Placental pericyte (primary cell): ENCODE measurements around the gene TRPV4. TPM values are rescaled to one million over a fixed set of nuclear protein-coding genes. Genes with fewer than 3 reads are reported as not detected.

Experiments used
- small RNA-seq: library from RNA; depleted of rRNA; stranded (forward); fragments of <200 nt; gene quantifications from one replicate; pipeline ENCODE3, GENCODE V24; 2012; ENCODE audit warnings: low replicate concordance
- total RNA-seq: library from RNA; depleted of rRNA; stranded (reverse); fragments of >200 nt; gene quantifications from 2 replicates; pipeline ENCODE4 v1.2.3, GENCODE V29; 2012

Gene TRPV4
- total RNA-seq: 0.44 and 0.57 TPM in 2 replicates

DNA sequence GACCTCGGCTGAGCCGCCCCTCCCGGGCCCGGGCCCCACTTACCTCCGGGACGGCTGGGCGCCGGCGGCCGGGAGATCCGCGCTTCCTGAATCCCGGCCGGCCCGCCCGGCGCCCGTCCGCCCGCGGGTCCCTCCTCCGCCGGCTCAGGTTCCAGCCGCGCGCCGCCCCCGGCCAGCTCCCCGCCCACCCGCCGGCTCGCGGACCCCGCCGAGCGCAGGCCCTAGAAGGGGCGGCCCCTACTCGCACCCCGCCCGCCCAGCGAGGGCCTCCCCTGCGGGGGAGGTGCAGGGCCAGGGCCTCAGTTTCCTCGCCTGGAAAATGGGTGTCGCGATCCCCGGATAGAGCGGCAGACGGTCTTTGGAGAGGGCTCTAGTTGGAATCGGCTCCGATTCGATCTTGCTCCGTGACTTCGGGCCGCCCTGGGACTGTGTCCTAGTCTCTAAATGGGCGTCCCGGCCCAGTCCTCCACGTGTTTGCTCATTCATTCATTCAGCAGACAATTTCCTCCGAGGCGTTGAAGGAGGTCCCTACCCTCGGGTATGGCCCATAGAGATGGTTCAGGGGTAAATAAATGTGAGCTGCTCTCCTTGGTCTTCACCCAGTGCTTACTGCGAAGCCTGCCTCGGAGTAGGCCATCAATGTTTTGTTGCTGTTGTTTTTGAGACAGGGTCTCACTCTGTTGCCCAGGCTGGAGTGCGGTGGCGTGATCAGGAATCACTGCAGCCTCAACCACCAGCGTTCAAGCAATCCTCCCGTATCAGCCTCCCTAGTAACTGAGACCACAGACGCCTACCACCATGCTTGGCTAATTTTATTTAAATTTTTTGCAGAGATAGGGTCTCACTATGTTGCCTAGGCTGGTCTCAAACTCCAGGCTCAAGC is at the start of gene TRPV4:
TRPV4 (minus strand) TSS at position 92 of the 883 bp plus-strand sequence. CDS start 18,602 bp downstream, outside the sequence.

DNA sequence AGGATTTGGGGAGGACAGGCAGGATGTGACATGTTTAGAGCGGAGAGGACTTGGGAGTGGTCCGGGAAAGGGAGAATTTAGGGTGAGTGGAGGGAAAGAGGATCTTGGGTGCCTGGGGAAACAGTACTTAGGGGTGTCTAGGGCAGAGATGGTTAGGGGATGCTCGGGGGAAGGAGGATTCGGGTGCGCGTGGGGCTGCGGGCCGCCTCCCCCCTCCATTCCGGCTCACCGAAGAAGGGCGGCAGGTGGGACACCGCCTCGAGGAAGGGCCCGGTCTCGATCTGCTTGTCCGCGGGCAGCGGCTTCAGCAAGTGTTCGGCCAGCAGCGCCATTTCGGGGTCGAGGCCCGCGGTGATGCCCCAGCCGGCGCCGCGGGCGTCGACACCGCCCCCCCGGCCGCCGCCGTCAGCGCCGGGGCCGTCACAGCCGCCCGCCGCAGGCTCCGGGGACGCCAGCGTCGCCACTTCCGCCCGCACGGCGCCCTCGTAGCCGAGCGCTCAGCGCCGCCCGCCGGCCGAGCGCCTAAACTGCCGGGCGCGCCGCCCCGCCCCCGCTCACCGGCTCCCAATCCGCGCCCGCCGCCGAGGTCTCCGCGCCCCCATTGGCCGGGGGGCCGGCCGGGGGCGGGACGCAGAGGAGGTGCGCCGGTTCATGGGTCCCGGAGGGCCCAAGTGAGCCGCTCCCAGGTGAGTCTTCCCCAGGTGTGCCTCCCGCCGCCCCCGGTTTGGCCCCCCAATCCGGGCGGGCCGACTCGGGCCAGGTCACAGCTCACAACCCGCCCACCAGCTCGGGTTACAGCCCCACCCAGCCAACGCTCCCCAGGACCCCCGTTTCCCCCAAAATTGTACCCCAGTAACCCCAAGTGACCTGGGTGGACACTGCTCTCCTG is 47.1 kb upstream of the TRPV4 start, which contains the start of gene GLTP:
GLTP (minus strand) TSS at position 499 of the 889 bp plus-strand sequence; CDS start at position 332, 167 bp downstream.

Small RNA genes lying within 50 kb of the gene (small RNA-seq; reads per million reads assigned to genes)
- gene MIR4497: not detected
- gene RN7SL441P: not detected

Other genes with a start within 250 kb of the TRPV4 start
- gene FAM222A, start 119.6 kb downstream of the TRPV4 start, total RNA-seq: 1.3 TPM in 2 replicates
- 51.9 and 63.6 TPM in 2 replicates for gene GLTP, start 47.1 kb upstream of the TRPV4 start, total RNA-seq
- 8.5 and 12.7 TPM in 2 replicates for gene TCHP, start 66.9 kb upstream of the TRPV4 start, total RNA-seq
- 28.7 and 62.4 TPM in 2 replicates for gene GIT2, start 163.0 kb upstream of the TRPV4 start, total RNA-seq
- 28.4 and 134 TPM in 2 replicates for gene ANKRD13A, start 166.0 kb upstream of the TRPV4 start, total RNA-seq
- 3.9 and 5.9 TPM in 2 replicates for gene C12orf76, start 215.1 kb upstream of the TRPV4 start, total RNA-seq